Measurements from ENCODE around the gene CSTPP1. TPM values are rescaled to one million over a fixed set of nuclear protein-coding genes. Genes with fewer than 3 reads are reported as not detected.
"Not testable (repeated sequence)": the region's sequence is repeated elsewhere in the genome, so short reads cannot be mapped to it uniquely, and the experiment has no call there.

The CSTPP1 gene
- total and polyA plus RNA-seq, 4 donors = 46.6 to 104 (median 72.3) TPM

- WGBS (ENCODE audit: insufficient coverage) = 75% methylated on average over 1 of the region's 2 CpGs
Measured at GRCh38 chr11:47204637-47204989, 268.1 kb downstream of the CSTPP1 start.

GRCh38 chr11:47206577-47206976, 270.0 kb downstream of the CSTPP1 start:
- H3K9me3 ChIP-seq (ENCODE audit: control insufficient read depth, insufficient read depth, low read length); DNase-seq (ENCODE audit: low read depth in 4 of 6, low spot score in 6 of 6); H3K27ac ChIP-seq (ENCODE audit: low read depth, low read length); H3K27me3 ChIP-seq (ENCODE audit: control insufficient read depth, insufficient read depth, low read length); H3K4me1 ChIP-seq (ENCODE audit: control insufficient read depth, insufficient read depth, low read length); H3K4me3 ChIP-seq (ENCODE audit: low read depth, low read length); H3K36me3 ChIP-seq (ENCODE audit: control insufficient read depth, insufficient read depth, low read length): not testable (repeated sequence)
- WGBS (ENCODE audit: insufficient coverage) = 80% methylated on average over 1 of the region's 5 CpGs

More at GRCh38 chr11:47204637-47204989, 268.1 kb downstream of the CSTPP1 start:
- no peaks in the 10 kb centered on the region for H3K4me1 ChIP-seq (ENCODE audit: control insufficient read depth, insufficient read depth, low read length)
- H3K9me3 ChIP-seq (ENCODE audit: control insufficient read depth, insufficient read depth, low read length) = no peaks in the 10 kb centered on the region
- DNase-seq (ENCODE audit: low read depth in 4 of 6, low spot score in 6 of 6) = peak in 1 of 6 donors; percentile 83
- H3K27me3 ChIP-seq (ENCODE audit: control insufficient read depth, insufficient read depth, low read length) = no peaks in the 10 kb centered on the region
- no peaks in the 10 kb centered on the region for H3K36me3 ChIP-seq (ENCODE audit: control insufficient read depth, insufficient read depth, low read length)
- H3K4me3 ChIP-seq (ENCODE audit: low read depth, low read length) = no peak overlapping the region
- H3K27ac ChIP-seq (ENCODE audit: low read depth, low read length) = no peak overlapping the region

- 76% methylated on average over 5 of the region's 6 CpGs for WGBS (ENCODE audit: insufficient coverage)
- no peak for DNase-seq (ENCODE audit: low read depth in 4 of 6, low spot score in 6 of 6)
- Histone ChIP-seq H3K27me3 (ENCODE audit: control insufficient read depth, insufficient read depth, low read length) (no peaks in the 10 kb centered on the region), H3K36me3 (ENCODE audit: control insufficient read depth, insufficient read depth, low read length) (no peaks in the 10 kb centered on the region), H3K27ac (ENCODE audit: low read depth, low read length) (no peak overlapping the region), H3K4me3 (ENCODE audit: low read depth, low read length) (no peak overlapping the region), H3K9me3 (ENCODE audit: control insufficient read depth, insufficient read depth, low read length) (no peaks in the 10 kb centered on the region), H3K4me1 (ENCODE audit: control insufficient read depth, insufficient read depth, low read length) (no peaks in the 10 kb centered on the region)
Measured at GRCh38 chr11:47207459-47207858, 270.9 kb downstream of the CSTPP1 start.

- H3K36me3 ChIP-seq (ENCODE audit: control insufficient read depth, insufficient read depth, low read length); H3K4me3 ChIP-seq (ENCODE audit: low read depth, low read length); DNase-seq (ENCODE audit: low read depth in 4 of 6, low spot score in 6 of 6); H3K9me3 ChIP-seq (ENCODE audit: control insufficient read depth, insufficient read depth, low read length); H3K27me3 ChIP-seq (ENCODE audit: control insufficient read depth, insufficient read depth, low read length); H3K27ac ChIP-seq (ENCODE audit: low read depth, low read length); H3K4me1 ChIP-seq (ENCODE audit: control insufficient read depth, insufficient read depth, low read length): not testable (repeated sequence)
- WGBS (ENCODE audit: insufficient coverage) = 90% methylated on average over 10 of the region's 13 CpGs
Measured at GRCh38 chr11:47208008-47208552, 271.5 kb downstream of the CSTPP1 start.

- Histone ChIP-seq H3K4me3 (ENCODE audit: low read depth, low read length) (no peak overlapping the region), H3K9me3 (ENCODE audit: control insufficient read depth, insufficient read depth, low read length) (no peaks in the 10 kb centered on the region), H3K4me1 (ENCODE audit: control insufficient read depth, insufficient read depth, low read length) (peaks cover under 1% of the 10 kb centered on the region), H3K36me3 (ENCODE audit: control insufficient read depth, insufficient read depth, low read length) (no peaks in the 10 kb centered on the region), H3K27me3 (ENCODE audit: control insufficient read depth, insufficient read depth, low read length) (no peaks in the 10 kb centered on the region), H3K27ac (ENCODE audit: low read depth, low read length) (no peak overlapping the region)
- WGBS (ENCODE audit: insufficient coverage) = 76% methylated on average over 2 of the region's 5 CpGs
- DNase-seq (ENCODE audit: low read depth in 4 of 6, low spot score in 6 of 6) = no peak
Measured at GRCh38 chr11:47208628-47209027, 272.1 kb downstream of the CSTPP1 start.

Small RNA genes lying within 50 kb of the gene (small RNA-seq; reads per million reads assigned to genes)
- gene MIR6745 (ENCODE audit: low replicate concordance) = not detected

Other genes with a start within 250 kb of the CSTPP1 start
- 10 to 100 TPM; 26.2 to 27.5 TPM for gene ARHGAP1, start 236.1 kb upstream of the CSTPP1 start, total RNA-seq
- gene ARHGAP1, start 236.1 kb upstream of the CSTPP1 start, polyA plus RNA-seq (ENCODE audit: insufficient read length in 2 of 2) = 10 to 100 TPM; 59.0 to 67.6 TPM
- gene ZNF408, start 235.7 kb upstream of the CSTPP1 start, total RNA-seq = 1 to 10 TPM; 2.2 to 7.5 TPM
- gene ZNF408, start 235.7 kb upstream of the CSTPP1 start, polyA plus RNA-seq (ENCODE audit: insufficient read length in 2 of 2) = 10 to 100 TPM; 12.3 to 12.7 TPM
- gene F2, start 217.5 kb upstream of the CSTPP1 start, total RNA-seq = under 1 TPM in 1 of 2 donors, not detected in 1; 0.39 TPM
- under 1 TPM in 1 of 2 donors, not detected in 1; 0.29 TPM for gene F2, start 217.5 kb upstream of the CSTPP1 start, polyA plus RNA-seq (ENCODE audit: insufficient read length in 2 of 2)
- 100 to 1,000 TPM in 1 of 2 donors, 10 to 100 TPM in 1; 96.2 to 187 TPM for gene CKAP5, start 90.5 kb upstream of the CSTPP1 start, total RNA-seq
- 100 to 1,000 TPM; 119 to 137 TPM for gene CKAP5, start 90.5 kb upstream of the CSTPP1 start, polyA plus RNA-seq (ENCODE audit: insufficient read length in 2 of 2)
- gene LRP4, start 18.2 kb upstream of the CSTPP1 start, total RNA-seq = 10 to 100 TPM; 17.7 to 28.5 TPM
- gene LRP4, start 18.2 kb upstream of the CSTPP1 start, polyA plus RNA-seq (ENCODE audit: insufficient read length in 2 of 2) = 10 to 100 TPM; 62.4 to 72.9 TPM
- 10 to 100 TPM; 87.6 to 96.1 TPM for gene ARFGAP2, start 240.1 kb downstream of the CSTPP1 start, total RNA-seq
- gene ARFGAP2, start 240.1 kb downstream of the CSTPP1 start, polyA plus RNA-seq (ENCODE audit: insufficient read length in 2 of 2) = 10 to 100 TPM; 82.7 to 96.5 TPM
- 10 to 100 TPM in 1 of 2 donors, 1 to 10 TPM in 1; 7.9 to 25.3 TPM for gene PACSIN3, start 249.7 kb downstream of the CSTPP1 start, total RNA-seq
- 10 to 100 TPM; 18.7 to 25.5 TPM for gene PACSIN3, start 249.7 kb downstream of the CSTPP1 start, polyA plus RNA-seq (ENCODE audit: insufficient read length in 2 of 2)